ENCODE measurements around the gene KHSRP.

The KHSRP gene

GRCh38 chr19:6458695-6459261 is 34.2 kb upstream of the KHSRP start:
- no peak overlapping the region for H3K23ac ChIP-seq (ENCODE audit: low read length)
- no peak overlapping the region for H4K8ac ChIP-seq (ENCODE audit: low read depth, low read length)
- no peak overlapping the region for H4K91ac ChIP-seq (ENCODE audit: low read depth, low read length)
- H3K18ac ChIP-seq (ENCODE audit: low read length): peak overlapping the region; percentile 5
- peaks cover 12 to 13% of the 10 kb centered on the region in 2 experiments for H3K36me3 ChIP-seq (ENCODE audit: control insufficient read depth in 1 of 2, insufficient read depth in 2 of 2, low read length in 2 of 2)
- H3K27ac ChIP-seq (ENCODE audit: low read depth, low read length): no peak overlapping the region
- H3K9me3 ChIP-seq (ENCODE audit: insufficient read depth, low read depth, low read length): peaks cover 8% of the 10 kb centered on the region
- no peak overlapping the region for H2BK12ac ChIP-seq (ENCODE audit: low read length)
- H2BK120ac ChIP-seq (ENCODE audit: insufficient read depth, low read length, poor library complexity): no peak overlapping the region
- peak overlapping the region; percentile 74 for H3K4me3 ChIP-seq (ENCODE audit: low read depth, low read length)
- H3K79me2 ChIP-seq (ENCODE audit: control insufficient read depth, insufficient read depth, low read length, poor library complexity): peaks cover 3% of the 10 kb centered on the region
- peak overlapping the region; percentile 92 for H3K4me2 ChIP-seq (ENCODE audit: low read length)
- H3K14ac ChIP-seq (ENCODE audit: low read length): peak overlapping the region; percentile 24
- no peak overlapping the region for H2BK5ac ChIP-seq (ENCODE audit: low read depth, low read length, poor library complexity)
- WGBS (ENCODE audit: extremely low coverage, insufficient coverage, insufficient read length): no CpG with 5 or more reads among the region's 16 CpGs
- H2AFZ ChIP-seq (ENCODE audit: insufficient read depth, low read length, poor library complexity): peak overlapping the region; percentile 68
- H3K9ac ChIP-seq (ENCODE audit: low read length): peak overlapping the region; percentile 48
- H3K4ac ChIP-seq (ENCODE audit: low read depth, low read length): no peak overlapping the region
- H4K12ac ChIP-seq (ENCODE audit: low read depth, low read length): peak overlapping the region; percentile 48
- no peaks in the 10 kb centered on the region for H3K27me3 ChIP-seq (ENCODE audit: insufficient read depth, low read length)
- peak overlapping the region; percentile 0 for H2AK5ac ChIP-seq (ENCODE audit: low read length)
- DNase-seq: peak in 1 of 2 donors; percentile 9
- peaks cover 8 to 9% of the 10 kb centered on the region in 2 experiments for H3K4me1 ChIP-seq (ENCODE audit: control insufficient read depth in 1 of 2, insufficient read depth in 2 of 2, low read length in 2 of 2)
- peaks cover 2% of the 10 kb centered on the region for H3K79me1 ChIP-seq (ENCODE audit: low read length)

DNA sequence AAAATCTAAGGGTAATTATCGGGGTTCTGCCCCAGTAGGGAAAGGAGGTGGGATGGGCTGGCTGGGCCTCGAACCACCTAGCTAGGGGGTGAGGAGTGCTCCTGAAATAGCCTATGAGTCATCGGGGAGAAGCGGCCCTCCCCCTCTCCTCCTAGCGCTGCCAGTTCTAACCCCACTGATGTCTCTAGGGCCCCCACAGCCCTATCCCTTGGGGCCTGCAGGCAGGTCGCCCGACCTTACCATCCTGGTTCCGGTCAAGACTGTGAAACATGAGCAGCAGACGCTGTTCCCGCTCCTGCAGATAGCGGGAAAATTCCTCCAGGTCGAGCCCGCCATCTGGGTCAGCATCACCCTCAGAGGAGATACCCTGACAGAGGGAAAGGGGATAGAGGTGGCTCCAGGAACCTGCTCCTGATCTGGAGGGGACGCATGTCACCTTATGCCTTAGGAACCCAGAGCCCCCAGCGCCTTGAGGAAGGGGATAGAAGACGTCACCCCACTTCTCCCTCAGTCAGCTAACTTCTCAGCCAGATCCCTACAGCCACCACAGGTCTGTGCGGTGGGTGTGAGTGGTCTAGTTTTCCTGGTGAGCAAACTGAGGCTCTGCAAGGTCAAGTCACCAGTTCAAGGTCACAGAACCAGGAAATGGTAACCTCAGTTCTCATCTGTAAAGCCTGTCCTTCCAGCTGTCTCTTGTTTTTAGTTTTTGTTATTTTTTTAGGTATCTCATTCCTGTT is 33.5 kb upstream of the KHSRP start:
- Histone ChIP-seq H2BK12ac (ENCODE audit: low read length) (no peak overlapping the region), H3K9ac (ENCODE audit: low read length) (no peak overlapping the region), H2BK5ac (ENCODE audit: low read depth, low read length, poor library complexity) (no peak overlapping the region), H3K14ac (ENCODE audit: low read length) (no peak overlapping the region), H3K27me3 (ENCODE audit: insufficient read depth, low read length) (no peaks in the 10 kb centered on the region), H2AFZ (ENCODE audit: insufficient read depth, low read length, poor library complexity) (no peak overlapping the region), H3K4me2 (ENCODE audit: low read length) (no peak overlapping the region), H4K91ac (ENCODE audit: low read depth, low read length) (no peak overlapping the region), H3K23ac (ENCODE audit: low read length) (no peak overlapping the region), H3K4me1 (ENCODE audit: control insufficient read depth in 1 of 2, insufficient read depth in 2 of 2, low read length in 2 of 2) (peaks cover 7 to 9% of the 10 kb centered on the region in 2 experiments), H3K27ac (ENCODE audit: low read depth, low read length) (no peak overlapping the region), H3K4me3 (ENCODE audit: low read depth, low read length) (no peak overlapping the region), H4K12ac (ENCODE audit: low read depth, low read length) (no peak overlapping the region), H2BK120ac (ENCODE audit: insufficient read depth, low read length, poor library complexity) (no peak overlapping the region), H3K18ac (ENCODE audit: low read length) (no peak overlapping the region), H3K36me3 (ENCODE audit: control insufficient read depth in 1 of 2, insufficient read depth in 2 of 2, low read length in 2 of 2) (peaks cover 13 to 15% of the 10 kb centered on the region in 2 experiments), H4K8ac (ENCODE audit: low read depth, low read length) (no peak overlapping the region), H3K79me2 (ENCODE audit: control insufficient read depth, insufficient read depth, low read length, poor library complexity) (peaks cover 3% of the 10 kb centered on the region), H3K4ac (ENCODE audit: low read depth, low read length) (no peak overlapping the region), H2AK5ac (ENCODE audit: low read length) (no peak overlapping the region), H3K9me3 (ENCODE audit: insufficient read depth, low read depth, low read length) (peaks cover 9% of the 10 kb centered on the region), H3K79me1 (ENCODE audit: low read length) (peaks cover 2% of the 10 kb centered on the region)
- WGBS (ENCODE audit: extremely low coverage, insufficient coverage, insufficient read length): no CpG with 5 or more reads among the region's 17 CpGs
- DNase-seq: no peak

DNA sequence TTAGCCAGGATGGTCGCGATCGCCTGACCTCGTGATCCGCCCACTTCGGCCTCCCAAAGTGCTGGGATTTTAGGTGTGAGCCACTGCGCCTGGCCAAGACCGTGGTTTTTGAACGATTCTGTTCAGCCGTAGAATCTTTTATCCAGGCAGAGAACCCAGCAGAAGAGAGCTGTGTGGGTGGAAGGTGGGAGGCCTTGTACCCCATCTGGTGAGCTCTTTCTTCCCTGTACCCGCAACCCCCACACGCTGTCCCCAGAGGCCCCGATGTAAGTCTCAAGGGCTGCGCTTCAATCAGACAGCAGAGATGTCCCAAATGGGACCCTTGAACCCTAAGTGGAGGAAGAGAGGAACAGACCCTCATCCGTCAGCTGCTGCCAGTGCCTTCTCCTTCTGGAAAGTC is 31.3 kb upstream of the KHSRP start:
- Histone ChIP-seq H3K27ac (ENCODE audit: low read depth, low read length) (no peak overlapping the region), H2BK120ac (ENCODE audit: insufficient read depth, low read length, poor library complexity) (no peak overlapping the region), H3K9me3 (ENCODE audit: insufficient read depth, low read depth, low read length) (peaks cover 9% of the 10 kb centered on the region), H2BK5ac (ENCODE audit: low read depth, low read length, poor library complexity) (no peak overlapping the region), H3K79me2 (ENCODE audit: control insufficient read depth, insufficient read depth, low read length, poor library complexity) (peaks cover 3% of the 10 kb centered on the region), H3K4me2 (ENCODE audit: low read length) (no peak overlapping the region), H3K23ac (ENCODE audit: low read length) (no peak overlapping the region), H3K4ac (ENCODE audit: low read depth, low read length) (no peak overlapping the region), H4K12ac (ENCODE audit: low read depth, low read length) (no peak overlapping the region), H3K18ac (ENCODE audit: low read length) (no peak overlapping the region), H3K79me1 (ENCODE audit: low read length) (peaks cover 2% of the 10 kb centered on the region), H3K4me3 (ENCODE audit: low read depth, low read length) (peak overlapping the region; percentile 20), H4K8ac (ENCODE audit: low read depth, low read length) (no peak overlapping the region), H2AFZ (ENCODE audit: insufficient read depth, low read length, poor library complexity) (no peak overlapping the region), H3K4me1 (ENCODE audit: control insufficient read depth in 1 of 2, insufficient read depth in 2 of 2, low read length in 2 of 2) (peaks cover 7 to 9% of the 10 kb centered on the region in 2 experiments), H2BK12ac (ENCODE audit: low read length) (no peak overlapping the region), H3K36me3 (ENCODE audit: control insufficient read depth in 1 of 2, insufficient read depth in 2 of 2, low read length in 2 of 2) (peaks cover 15% of the 10 kb centered on the region in 2 experiments), H3K9ac (ENCODE audit: low read length) (no peak overlapping the region), H3K14ac (ENCODE audit: low read length) (no peak overlapping the region), H4K91ac (ENCODE audit: low read depth, low read length) (no peak overlapping the region), H3K27me3 (ENCODE audit: insufficient read depth, low read length) (no peaks in the 10 kb centered on the region), H2AK5ac (ENCODE audit: low read length) (no peak overlapping the region)
- DNase-seq: no peak
- no CpG with 5 or more reads among the region's 15 CpGs for WGBS (ENCODE audit: extremely low coverage, insufficient coverage, insufficient read length)

DNA sequence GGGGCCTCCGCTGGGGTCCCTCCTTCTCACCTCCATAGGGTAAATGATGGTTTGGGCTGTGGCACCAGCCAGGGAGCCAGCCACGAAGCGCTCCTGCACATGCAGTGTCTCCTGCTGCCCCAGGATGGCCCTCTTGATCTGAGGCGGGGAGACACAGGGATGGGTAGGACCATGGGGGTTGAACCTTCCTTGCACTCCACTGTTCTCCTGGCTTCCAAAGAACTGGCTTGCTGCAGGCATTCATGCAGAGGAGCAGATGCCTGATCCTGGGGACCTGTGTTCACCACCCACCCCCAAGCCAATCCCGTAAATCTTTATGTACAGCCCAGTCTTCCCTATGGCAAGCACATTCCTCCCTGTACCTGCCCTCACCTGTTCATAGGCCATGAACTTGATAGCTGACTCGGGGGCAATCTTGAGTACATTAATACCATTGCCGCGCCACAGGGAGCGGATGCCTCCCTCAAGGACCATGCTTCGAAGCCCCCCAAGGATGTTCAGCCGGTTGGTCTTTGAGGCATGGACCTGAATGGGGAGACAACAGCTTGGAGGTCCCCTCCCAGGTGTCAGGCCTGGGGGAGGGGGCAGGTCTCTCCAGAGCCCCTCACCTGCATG is 29.4 kb upstream of the KHSRP start:
- WGBS (ENCODE audit: extremely low coverage, insufficient coverage, insufficient read length): no CpG with 5 or more reads among the region's 11 CpGs
- Histone ChIP-seq H2AK5ac (ENCODE audit: low read length) (no peak overlapping the region), H3K4me3 (ENCODE audit: low read depth, low read length) (no peak overlapping the region), H2AFZ (ENCODE audit: insufficient read depth, low read length, poor library complexity) (no peak overlapping the region), H3K79me1 (ENCODE audit: low read length) (no peaks in the 10 kb centered on the region), H4K8ac (ENCODE audit: low read depth, low read length) (no peak overlapping the region), H3K18ac (ENCODE audit: low read length) (no peak overlapping the region), H3K9ac (ENCODE audit: low read length) (no peak overlapping the region), H3K14ac (ENCODE audit: low read length) (no peak overlapping the region), H3K23ac (ENCODE audit: low read length) (no peak overlapping the region), H2BK5ac (ENCODE audit: low read depth, low read length, poor library complexity) (no peak overlapping the region), H3K27me3 (ENCODE audit: insufficient read depth, low read length) (no peaks in the 10 kb centered on the region), H3K4ac (ENCODE audit: low read depth, low read length) (no peak overlapping the region), H3K79me2 (ENCODE audit: control insufficient read depth, insufficient read depth, low read length, poor library complexity) (peaks cover under 1% of the 10 kb centered on the region), H2BK12ac (ENCODE audit: low read length) (no peak overlapping the region), H3K36me3 (ENCODE audit: control insufficient read depth in 1 of 2, insufficient read depth in 2 of 2, low read length in 2 of 2) (peaks cover 15% of the 10 kb centered on the region in 2 experiments), H2BK120ac (ENCODE audit: insufficient read depth, low read length, poor library complexity) (no peak overlapping the region), H3K27ac (ENCODE audit: low read depth, low read length) (no peak overlapping the region), H3K4me2 (ENCODE audit: low read length) (no peak overlapping the region), H4K12ac (ENCODE audit: low read depth, low read length) (no peak overlapping the region), H3K9me3 (ENCODE audit: insufficient read depth, low read depth, low read length) (peaks cover 9% of the 10 kb centered on the region), H3K4me1 (ENCODE audit: control insufficient read depth in 1 of 2, insufficient read depth in 2 of 2, low read length in 2 of 2) (peaks cover 3 to 5% of the 10 kb centered on the region in 2 experiments), H4K91ac (ENCODE audit: low read depth, low read length) (no peak overlapping the region)
- DNase-seq: no peak
